Body of pancreas (tissue), 4 donors: Measurements from ENCODE around the gene DPEP2NB. TPM values are rescaled to one million over a fixed set of nuclear protein-coding genes. Genes with fewer than 3 reads are reported as not detected.

Experiments used
- ATAC-seq: fragments of 150-250 bp; one replicate; pipeline ENCODE4 v1.9.1; 2016
- DNase-seq, 4 donors: peaks; one replicate each; pipeline ENCODE4 v3.0.0-alpha.2; 2019
- H3K27ac ChIP-seq, 4 donors: fragments of 200-600 bp; sonication (generic); 1 replicate in 3 of 4; 2 replicates in 1 of 4; pipeline versions ENCODE4 v1.5.1 to v1.6.1; 2016 to 2019; ENCODE audit warnings: mild to moderate bottlenecking in 1 of 4, mixed read lengths in 1 of 4, moderate library complexity in 1 of 4
- H3K27me3 ChIP-seq, 2 donors: fragments of 200-600 bp; sonication (generic); one replicate each; pipeline ENCODE4 v1.6.0; 2016; ENCODE audit warnings: mild to moderate bottlenecking in 1 of 2
- H3K36me3 ChIP-seq, 2 donors: fragments of 200-600 bp; sonication (generic); replicated peaks in 1 of 2; 2 replicates each; pipeline ENCODE4 v1.5.1; 2016; ENCODE audit warnings: low read depth in 2 of 2; ENCODE audit not compliant: insufficient read depth in 1 of 2
- H3K4me1 ChIP-seq: fragments of 200-600 bp; sonication (generic); one replicate; pipeline ENCODE4 v1.6.0; 2016
- H3K4me3 ChIP-seq, 2 donors: fragments of 200-600 bp; sonication (generic); 1 replicate in 1 of 2; 2 replicates in 1 of 2; pipeline ENCODE4 v1.5.1; 2016 to 2019
- H3K9me3 ChIP-seq, 3 donors: fragments of 200-600 bp; sonication (generic); 1 replicate in 2 of 3; 2 replicates in 1 of 3; pipeline ENCODE4 v1.5.1; 2016
- POLR2A ChIP-seq, 3 donors: fragments of 450-650 bp; IDR thresholded peaks; one replicate each; pipeline ENCODE4 v1.6.1; 2016; ENCODE audit warnings: antibody characterized with exemption in 3 of 3, mild to moderate bottlenecking in 2 of 3
- WGBS, 2 donors: methylation state at CpG; one replicate each; pipeline ENCODE4 v1.1.5; 2017; 5-methylcytosine and 5-hydroxymethylcytosine counted together
- intact Hi-C: fragments of 100-400 bp; cut with DNase I; formaldehyde crosslinking; loops from one replicate; pipeline ENCODE4 v1.15.1; 2023
- small RNA-seq: library from RNA; depleted of rRNA; stranded (forward); fragments of <200 nt; gene quantifications from one replicate; pipeline ENCODE3, GENCODE V24; 2016
- total RNA-seq, 2 donors: library from RNA; depleted of rRNA; stranded (reverse); fragments of >200 nt; gene quantifications; one replicate each; pipeline ENCODE4 v1.1.0, GENCODE V29; 2016
- TF ChIP-seq, protein P1 (sequence below), 7 experiments: fragments of 450-650 bp in 4 of 7; fragments of 200-600 bp in 3 of 7; sonication (generic) in 3 of 7; IDR thresholded peaks; one replicate each; pipeline ENCODE4 v1.5.1; 2016 to 2019; ENCODE audit warnings: antibody characterized with exemption in 7 of 7

Gene DPEP2NB
- total RNA-seq, 2 donors from 2014 or later = not detected

GRCh38 chr16:67963662-67964321 lies 51.9 kb downstream of the DPEP2NB start:
- peak overlapping the region in 1 of 4 donors; percentile 37 for H3K27ac ChIP-seq
- no peak for TF ChIP-seq POLR2A (IDR thresholded peaks at IDR 0.05)
- TF ChIP-seq, protein P1, sequence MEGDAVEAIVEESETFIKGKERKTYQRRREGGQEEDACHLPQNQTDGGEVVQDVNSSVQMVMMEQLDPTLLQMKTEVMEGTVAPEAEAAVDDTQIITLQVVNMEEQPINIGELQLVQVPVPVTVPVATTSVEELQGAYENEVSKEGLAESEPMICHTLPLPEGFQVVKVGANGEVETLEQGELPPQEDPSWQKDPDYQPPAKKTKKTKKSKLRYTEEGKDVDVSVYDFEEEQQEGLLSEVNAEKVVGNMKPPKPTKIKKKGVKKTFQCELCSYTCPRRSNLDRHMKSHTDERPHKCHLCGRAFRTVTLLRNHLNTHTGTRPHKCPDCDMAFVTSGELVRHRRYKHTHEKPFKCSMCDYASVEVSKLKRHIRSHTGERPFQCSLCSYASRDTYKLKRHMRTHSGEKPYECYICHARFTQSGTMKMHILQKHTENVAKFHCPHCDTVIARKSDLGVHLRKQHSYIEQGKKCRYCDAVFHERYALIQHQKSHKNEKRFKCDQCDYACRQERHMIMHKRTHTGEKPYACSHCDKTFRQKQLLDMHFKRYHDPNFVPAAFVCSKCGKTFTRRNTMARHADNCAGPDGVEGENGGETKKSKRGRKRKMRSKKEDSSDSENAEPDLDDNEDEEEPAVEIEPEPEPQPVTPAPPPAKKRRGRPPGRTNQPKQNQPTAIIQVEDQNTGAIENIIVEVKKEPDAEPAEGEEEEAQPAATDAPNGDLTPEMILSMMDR (IDR thresholded peaks at IDR 0.05) = no peak
- WGBS, 2 donors = 78 to 87% methylated on average over 14 to 32 of the region's 32 CpGs
- H3K36me3 ChIP-seq = no peaks in the 10 kb centered on the region
- H3K4me1 ChIP-seq = peaks cover 55% of the 10 kb centered on the region
- ATAC-seq (no peak), DNase-seq (peak in 3 of 4 donors; percentile 40 to 53 (median 52))
- H3K4me3 ChIP-seq = no peak overlapping the region
- no peaks in the 10 kb centered on the region for H3K9me3 ChIP-seq
- H3K27me3 ChIP-seq = no peaks in the 10 kb centered on the region
- intact Hi-C loops = no loop called here

Small RNA genes within 50 kb of the gene (small RNA-seq; reads per million reads assigned to genes)
- gene RNU6-359P = not detected

Other genes starting within 250 kb of the DPEP2NB start
- gene RANBP10, start 209.4 kb downstream of the DPEP2NB start, total RNA-seq = 1 to 10 TPM; 6.3 to 9.3 TPM
- 1 to 10 TPM in 1 of 2 donors, not detected in 1; 1.6 TPM for gene TSNAXIP1, start 209.0 kb downstream of the DPEP2NB start, total RNA-seq
- 10 to 100 TPM; 23.7 to 42.8 TPM for gene THAP11, start 173.6 kb downstream of the DPEP2NB start, total RNA-seq
- 10 to 100 TPM; 39.2 to 42.8 TPM for gene NUTF2, start 169.0 kb downstream of the DPEP2NB start, total RNA-seq
- 100 to 1,000 TPM in 1 of 2 donors, 10 to 100 TPM in 1; 57.1 to 122 TPM for gene CENPT, start 168.2 kb downstream of the DPEP2NB start, total RNA-seq
- gene EDC4, start 142.9 kb downstream of the DPEP2NB start, total RNA-seq = 10 to 100 TPM; 26.7 to 55.7 TPM
- gene NRN1L, start 131.0 kb downstream of the DPEP2NB start, total RNA-seq = not detected
- gene PSKH1, start 122.7 kb downstream of the DPEP2NB start, total RNA-seq = 10 to 100 TPM; 15.0 to 16.8 TPM
- gene CTRL, start 84.0 kb downstream of the DPEP2NB start, total RNA-seq = 1,000 to 10,000 TPM in 1 of 2 donors, 100 to 1,000 TPM in 1; 286 to 1,726 TPM
- gene PSMB10, start 79.1 kb downstream of the DPEP2NB start, total RNA-seq = 10 to 100 TPM; 16.2 to 26.7 TPM
- gene LCAT, start 71.8 kb downstream of the DPEP2NB start, total RNA-seq = 10 to 100 TPM in 1 of 2 donors, 1 to 10 TPM in 1; 7.5 to 17.8 TPM
- 10 to 100 TPM; 23.3 to 61.3 TPM for gene SLC12A4, start 47.3 kb downstream of the DPEP2NB start, total RNA-seq
- not detected for gene DPEP3, start 35.4 kb downstream of the DPEP2NB start, total RNA-seq
- gene DPEP2, start 16.4 kb downstream of the DPEP2NB start, total RNA-seq = 1 to 10 TPM in 1 of 2 donors, under 1 TPM in 1; 0.78 to 1.3 TPM
- 10 to 100 TPM in 1 of 2 donors, 1 to 10 TPM in 1; 3.4 to 13.2 TPM for gene DDX28, start 7.3 kb upstream of the DPEP2NB start, total RNA-seq
- 1 to 10 TPM; 3.1 to 3.6 TPM for gene DUS2, start 7.4 kb upstream of the DPEP2NB start, total RNA-seq
- gene NFATC3, start 69.5 kb upstream of the DPEP2NB start, total RNA-seq = 10 to 100 TPM; 15.5 to 19.5 TPM
- 10 to 100 TPM; 55.0 to 56.0 TPM for gene ESRP2, start 220.2 kb upstream of the DPEP2NB start, total RNA-seq
- gene PLA2G15, start 229.5 kb upstream of the DPEP2NB start, total RNA-seq = 1 to 10 TPM; 8.2 to 9.6 TPM
- 10 to 100 TPM; 10.9 to 23.4 TPM for gene SLC7A6, start 248.6 kb upstream of the DPEP2NB start, total RNA-seq